HepG2 (cell line): Measurements from ENCODE around the gene ZNF677. TPM values are rescaled to one million over a fixed set of nuclear protein-coding genes. Genes with fewer than 3 reads are reported as not detected.
"Not testable (repeated sequence)": the region's sequence is repeated elsewhere in the genome, so short reads cannot be mapped to it uniquely, and the experiment has no call there.

Experiments used
- ATAC-seq: fragments of 200-7000 bp; cut with Tn5 transposase; 3 replicates; pipeline ENCODE4 v1.9.1; 2020; ENCODE audit warnings: mild to moderate bottlenecking, moderate library complexity
- BruUV-seq: library from RNA; stranded (reverse); fragments of 400-500 nt; replicated peaks from 2 replicates; lab custom pipeline; 2021; lab: Mats Ljungman, UMichigan
- CTCF ChIA-PET: fragments of 300-600 bp; formaldehyde crosslinking; extraction: SDS; loops from one replicate; lab custom pipeline; 2021; ENCODE audit warnings: low total read pairs, inconsistent platforms, low intra/inter-chr PET ratio; lab: Yijun Ruan, JAX
- POLR2A ChIA-PET: fragments of 350-600 bp; sonication (Branson Sonifier 250); formaldehyde crosslinking; loops from one replicate; lab custom pipeline; 2020; ENCODE audit warnings: antibody characterized with exemption, inconsistent platforms; lab: Yijun Ruan, JAX
- DNase-seq: peaks from one replicate; pipeline ENCODE4 v3.0.0-alpha.2; 2015; ENCODE audit warnings: low spot score
- FAIRE-seq: peaks from 3 replicates; lab custom pipeline; 2011; peaks lifted over from hg19 to GRCh38; lab: Jason Lieb, UNC
- H2AFZ ChIP-seq: one replicate; pipeline ENCODE4 v1.6.1; 2011; ENCODE audit warnings: low read length, inconsistent platforms
- H3K27ac ChIP-seq: fragments of 300-600 bp; 3 replicates; pipeline ENCODE4 v1.8.0; 2011; ENCODE audit warnings: mixed run types, mild to moderate bottlenecking, mixed read lengths, low read length, inconsistent platforms; ENCODE audit not compliant: insufficient read depth; ENCODE audit errors: extremely low read length
- H3K27me3 ChIP-seq, 2 experiments: fragments of 200-600 bp in 1 of 2; 2 replicates in 1 of 2; 3 replicates in 1 of 2; pipeline versions ENCODE4 v1.6.0 to v1.8.0; 2011; ENCODE audit warnings: low read length in 2 of 2, mild to moderate bottlenecking in 2 of 2, moderate library complexity in 2 of 2, inconsistent platforms in 1 of 2; ENCODE audit not compliant: insufficient read depth in 2 of 2, control insufficient read depth in 1 of 2
- H3K36me3 ChIP-seq, 2 experiments: fragments of 200-600 bp in 1 of 2; replicated peaks in 1 of 2; 2 replicates in 1 of 2; 3 replicates in 1 of 2; pipeline versions ENCODE4 v1.5.1 to v1.8.0; 2011; ENCODE audit warnings: low read length in 2 of 2, inconsistent platforms in 1 of 2; ENCODE audit not compliant: insufficient read depth in 2 of 2, control insufficient read depth in 1 of 2
- H3K4me1 ChIP-seq: 2 replicates; pipeline ENCODE4 v1.5.1; 2012; ENCODE audit warnings: low read length, inconsistent platforms; ENCODE audit not compliant: insufficient read depth
- H3K4me2 ChIP-seq: 2 replicates; pipeline ENCODE4 v1.6.0; 2011; ENCODE audit warnings: low read depth, low read length, inconsistent platforms
- H3K4me3 ChIP-seq, 3 experiments: fragments of 200-600 bp in 1 of 3; sonication (generic), shearing (Covaris generic) in 1 of 3; replicated peaks in 1 of 3; 2 replicates each; pipeline ENCODE4 v1.5.1; 2011 to 2016; ENCODE audit warnings: low read length in 3 of 3, inconsistent platforms in 2 of 3, low read depth in 2 of 3, mild to moderate bottlenecking in 2 of 3, control low read depth in 1 of 3, mixed read lengths in 1 of 3; ENCODE audit not compliant: insufficient read depth in 1 of 3
- H3K79me2 ChIP-seq: one replicate; pipeline ENCODE4 v1.6.1; 2011; ENCODE audit warnings: low read length, inconsistent platforms; ENCODE audit not compliant: insufficient read depth
- H3K9ac ChIP-seq: 2 replicates; pipeline ENCODE4 v1.6.0; 2011; ENCODE audit warnings: mild to moderate bottlenecking, low read depth, low read length, inconsistent platforms; ENCODE audit not compliant: insufficient read depth
- H3K9me3 ChIP-seq: 2 replicates; pipeline ENCODE4 v1.5.1; 2012; ENCODE audit warnings: mild to moderate bottlenecking, low read length
- H4K20me1 ChIP-seq: 2 replicates; pipeline ENCODE4 v1.6.0; 2011; ENCODE audit warnings: inconsistent platforms, mild to moderate bottlenecking, low read length, moderate library complexity; ENCODE audit not compliant: insufficient read depth
- STAG1 ChIP-seq: sonication (generic); formaldehyde crosslinking; IDR thresholded peaks from 2 replicates; pipeline ENCODE4 v1.4.0; 2020; ENCODE audit warnings: missing genetic modification reagents
- WGBS: methylation state at CpG from one replicate; pipeline ENCODE4 v1.1.6; 2017; ENCODE audit warnings: low lambda C conversion rate; 5-methylcytosine and 5-hydroxymethylcytosine counted together
- in situ Hi-C: cut with HindIII; loops from 2 replicates; pipeline ENCODE4 v1.10.0; 2017; ENCODE audit warnings: low pct_unique_long_range_greater_than_20kb; ENCODE audit not compliant: extremely low pct_ligation_motif_present
- intact Hi-C: fragments of 100-400 bp; cut with micrococcal nuclease; formaldehyde crosslinking; loops from one replicate; pipeline ENCODE4 v1.10.0; 2022; ENCODE audit not compliant: unreplicated experiment
- polyA plus RNA-seq, 8 experiments: library from polyadenylated mRNA; depleted of rRNA in 3 of 8; stranded (reverse) in 7 of 8; unstranded in 1 of 8; fragments of >200 nt; fragmentation: Illumina TruSeq in 4 of 8; extraction: Trizol in 4 of 8; gene quantifications; 2 replicates each; pipeline versions ENCODE4 v1.2.1 to v1.2.3, GENCODE V29; 2011 to 2016; ENCODE audit warnings: low read depth in 4 of 8, missing spikeins in 1 of 8, mixed read lengths in 1 of 8; ENCODE audit not compliant: insufficient read depth in 1 of 8
- total RNA-seq, 5 experiments: library from RNA; depleted of rRNA; stranded (reverse); fragments of >200 nt; fragmentation: Illumina TruSeq; extraction: Trizol; gene quantifications; 2 replicates each; pipeline ENCODE4 v1.2.3, GENCODE V29; 2016; ENCODE audit warnings: low read depth in 1 of 5
- TF ChIP-seq, protein P1 (sequence below): sonication (generic); formaldehyde crosslinking; IDR thresholded peaks from 2 replicates; pipeline ENCODE4 v1.5.0; 2020; ENCODE audit warnings: mild to moderate bottlenecking, missing genetic modification reagents, moderate library complexity

The ZNF677 gene
- total and polyA plus RNA-seq, 2 of the 13 experiments (the other 11 are each of a cell fraction or from before 2014, with no cell fraction given) = not detected

DNA sequence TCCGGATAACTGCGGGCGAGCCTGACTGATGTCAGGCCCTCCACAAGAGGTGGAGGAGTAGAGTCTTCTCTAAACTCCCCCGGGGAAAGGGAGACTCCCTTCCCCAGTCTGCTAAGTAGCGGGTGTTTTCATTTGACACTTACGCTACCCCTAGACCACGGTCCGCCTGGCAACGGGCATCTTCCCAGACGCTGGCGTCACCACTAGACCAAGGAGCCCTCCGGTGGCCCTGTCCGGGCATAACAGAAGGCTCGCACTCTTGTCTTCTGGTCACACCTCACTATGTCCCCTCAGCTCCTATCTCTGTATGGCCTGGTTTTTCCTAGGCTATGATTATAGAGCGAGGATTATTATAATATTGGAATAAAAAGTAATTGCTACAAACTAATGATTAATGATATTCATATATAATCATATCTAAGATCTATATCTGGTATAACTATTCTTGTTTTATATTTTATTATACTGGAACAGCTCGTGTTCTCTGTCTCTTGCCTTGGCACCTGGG, 64.9 kb downstream of the ZNF677 start:
- POLR2A ChIA-PET, H3K4me1 ChIP-seq, DNase-seq, H3K27ac ChIP-seq, H3K79me2 ChIP-seq, BruUV-seq, CTCF ChIA-PET, H4K20me1 ChIP-seq, intact Hi-C loops, FAIRE-seq, H3K4me2 ChIP-seq, H3K27me3 ChIP-seq, H3K36me3 ChIP-seq, H3K4me3 ChIP-seq, H2AFZ ChIP-seq, ATAC-seq, H3K9ac ChIP-seq: not testable (repeated sequence)
- H3K9me3 ChIP-seq = peaks cover 28% of the 10 kb centered on the region
- TF ChIP-seq, protein P1, sequence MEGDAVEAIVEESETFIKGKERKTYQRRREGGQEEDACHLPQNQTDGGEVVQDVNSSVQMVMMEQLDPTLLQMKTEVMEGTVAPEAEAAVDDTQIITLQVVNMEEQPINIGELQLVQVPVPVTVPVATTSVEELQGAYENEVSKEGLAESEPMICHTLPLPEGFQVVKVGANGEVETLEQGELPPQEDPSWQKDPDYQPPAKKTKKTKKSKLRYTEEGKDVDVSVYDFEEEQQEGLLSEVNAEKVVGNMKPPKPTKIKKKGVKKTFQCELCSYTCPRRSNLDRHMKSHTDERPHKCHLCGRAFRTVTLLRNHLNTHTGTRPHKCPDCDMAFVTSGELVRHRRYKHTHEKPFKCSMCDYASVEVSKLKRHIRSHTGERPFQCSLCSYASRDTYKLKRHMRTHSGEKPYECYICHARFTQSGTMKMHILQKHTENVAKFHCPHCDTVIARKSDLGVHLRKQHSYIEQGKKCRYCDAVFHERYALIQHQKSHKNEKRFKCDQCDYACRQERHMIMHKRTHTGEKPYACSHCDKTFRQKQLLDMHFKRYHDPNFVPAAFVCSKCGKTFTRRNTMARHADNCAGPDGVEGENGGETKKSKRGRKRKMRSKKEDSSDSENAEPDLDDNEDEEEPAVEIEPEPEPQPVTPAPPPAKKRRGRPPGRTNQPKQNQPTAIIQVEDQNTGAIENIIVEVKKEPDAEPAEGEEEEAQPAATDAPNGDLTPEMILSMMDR (CRISPR knock-in tag) = peak; percentile 37
- peak; percentile 43; the same call in 1 of the 2 replicates for TF ChIP-seq STAG1
- in situ Hi-C loops = loop anchor here (25.0 kb wide), 1 partner anchor 548 kb away; no protein-coding TSS in a partner anchor
- 52% methylated on average over 12 of the region's 16 CpGs for WGBS

Other genes starting within 250 kb of the ZNF677 start
- not detected in 2 replicates for gene ERVV-1, start 241.0 kb downstream of the ZNF677 start, total RNA-seq (2016; rRNA removed; fragmentation: Illumina TruSeq; extraction: Trizol)
- gene ERVV-1, start 241.0 kb downstream of the ZNF677 start, polyA plus RNA-seq (2011; rRNA removed) = not detected in 2 replicates
- not detected in 2 replicates for gene ERVV-2, start 210.1 kb downstream of the ZNF677 start, total RNA-seq (2016; rRNA removed; fragmentation: Illumina TruSeq; extraction: Trizol)
- 0.03 TPM in 1 of 2 replicates, not detected in the other for gene ERVV-2, start 210.1 kb downstream of the ZNF677 start, polyA plus RNA-seq (2011; rRNA removed)
- 12.1 and 14.5 TPM in 2 replicates for gene ZNF160, start 151.5 kb downstream of the ZNF677 start, total RNA-seq (2016; rRNA removed; fragmentation: Illumina TruSeq; extraction: Trizol)
- 8.1 and 8.4 TPM in 2 replicates for gene ZNF160, start 151.5 kb downstream of the ZNF677 start, polyA plus RNA-seq (2011; rRNA removed)
- gene ZNF415, start 122.0 kb downstream of the ZNF677 start, total RNA-seq (2016; rRNA removed; fragmentation: Illumina TruSeq; extraction: Trizol) = 0.15 and 0.29 TPM in 2 replicates
- gene ZNF415, start 122.0 kb downstream of the ZNF677 start, polyA plus RNA-seq (2011; rRNA removed) = 0.17 and 0.38 TPM in 2 replicates
- gene ZNF347, start 95.8 kb downstream of the ZNF677 start, total RNA-seq (2016; rRNA removed; fragmentation: Illumina TruSeq; extraction: Trizol) = 5.3 and 6.2 TPM in 2 replicates
- gene ZNF347, start 95.8 kb downstream of the ZNF677 start, polyA plus RNA-seq (2011; rRNA removed) = 1.1 TPM in 2 replicates
- gene ZNF665, start 61.5 kb downstream of the ZNF677 start, total RNA-seq (2016; rRNA removed; fragmentation: Illumina TruSeq; extraction: Trizol) = 0.32 and 0.49 TPM in 2 replicates
- 0.30 and 0.45 TPM in 2 replicates for gene ZNF665, start 61.5 kb downstream of the ZNF677 start, polyA plus RNA-seq (2011; rRNA removed)
- gene VN1R2, start 3.4 kb upstream of the ZNF677 start, total RNA-seq (2016; rRNA removed; fragmentation: Illumina TruSeq; extraction: Trizol) = not detected in 2 replicates
- gene VN1R2, start 3.4 kb upstream of the ZNF677 start, polyA plus RNA-seq (2011; rRNA removed) = not detected in 2 replicates
- not detected in 2 replicates for gene VN1R4, start 12.8 kb upstream of the ZNF677 start, total RNA-seq (2016; rRNA removed; fragmentation: Illumina TruSeq; extraction: Trizol)
- not detected in 2 replicates for gene VN1R4, start 12.8 kb upstream of the ZNF677 start, polyA plus RNA-seq (2011; rRNA removed)
- gene ZNF845, start 78.9 kb upstream of the ZNF677 start, total RNA-seq (2016; rRNA removed; fragmentation: Illumina TruSeq; extraction: Trizol) = 9.6 and 15.1 TPM in 2 replicates
- 1.7 and 1.9 TPM in 2 replicates for gene ZNF845, start 78.9 kb upstream of the ZNF677 start, polyA plus RNA-seq (2011; rRNA removed)
- 8.7 and 9.9 TPM in 2 replicates for gene ZNF525, start 110.8 kb upstream of the ZNF677 start, total RNA-seq (2016; rRNA removed; fragmentation: Illumina TruSeq; extraction: Trizol)
- 2.8 and 3.4 TPM in 2 replicates for gene ZNF525, start 110.8 kb upstream of the ZNF677 start, polyA plus RNA-seq (2011; rRNA removed)
- gene ZNF765, start 140.3 kb upstream of the ZNF677 start, total RNA-seq (2016; rRNA removed; fragmentation: Illumina TruSeq; extraction: Trizol) = 14.5 and 21.9 TPM in 2 replicates
- gene ZNF765, start 140.3 kb upstream of the ZNF677 start, polyA plus RNA-seq (2011; rRNA removed) = 5.0 and 6.1 TPM in 2 replicates
- 16.2 and 20.8 TPM in 2 replicates for gene ZNF761, start 177.1 kb upstream of the ZNF677 start, total RNA-seq (2016; rRNA removed; fragmentation: Illumina TruSeq; extraction: Trizol)
- gene ZNF761, start 177.1 kb upstream of the ZNF677 start, polyA plus RNA-seq (2011; rRNA removed) = 11.6 and 12.0 TPM in 2 replicates
- 8.9 and 14.9 TPM in 2 replicates for gene ZNF813, start 212.9 kb upstream of the ZNF677 start, total RNA-seq (2016; rRNA removed; fragmentation: Illumina TruSeq; extraction: Trizol)
- gene ZNF813, start 212.9 kb upstream of the ZNF677 start, polyA plus RNA-seq (2011; rRNA removed) = 2.1 TPM in 2 replicates